NB4 (cell line): ENCODE measurements around the gene TTC32.

Experiments
- MAX ChIP-seq: IDR thresholded peaks from 2 replicates; pipeline ENCODE4 v1.6.1; 2011; ENCODE audit warnings: low read depth, low read length
- POLR2A ChIP-seq: IDR thresholded peaks from 2 replicates; pipeline ENCODE4 v1.6.1; 2011; ENCODE audit warnings: mild to moderate bottlenecking; ENCODE audit not compliant: insufficient read length; ENCODE audit errors: extremely low read depth
- TF ChIP-seq, protein P1 (sequence below): IDR thresholded peaks from one replicate; pipeline ENCODE4 v1.5.1; 2012; ENCODE audit warnings: low read depth, low read length

GRCh38 chr2:19933351-19933981 is 31.7 kb upstream of the TTC32 start:
- TF ChIP-seq, protein P1, sequence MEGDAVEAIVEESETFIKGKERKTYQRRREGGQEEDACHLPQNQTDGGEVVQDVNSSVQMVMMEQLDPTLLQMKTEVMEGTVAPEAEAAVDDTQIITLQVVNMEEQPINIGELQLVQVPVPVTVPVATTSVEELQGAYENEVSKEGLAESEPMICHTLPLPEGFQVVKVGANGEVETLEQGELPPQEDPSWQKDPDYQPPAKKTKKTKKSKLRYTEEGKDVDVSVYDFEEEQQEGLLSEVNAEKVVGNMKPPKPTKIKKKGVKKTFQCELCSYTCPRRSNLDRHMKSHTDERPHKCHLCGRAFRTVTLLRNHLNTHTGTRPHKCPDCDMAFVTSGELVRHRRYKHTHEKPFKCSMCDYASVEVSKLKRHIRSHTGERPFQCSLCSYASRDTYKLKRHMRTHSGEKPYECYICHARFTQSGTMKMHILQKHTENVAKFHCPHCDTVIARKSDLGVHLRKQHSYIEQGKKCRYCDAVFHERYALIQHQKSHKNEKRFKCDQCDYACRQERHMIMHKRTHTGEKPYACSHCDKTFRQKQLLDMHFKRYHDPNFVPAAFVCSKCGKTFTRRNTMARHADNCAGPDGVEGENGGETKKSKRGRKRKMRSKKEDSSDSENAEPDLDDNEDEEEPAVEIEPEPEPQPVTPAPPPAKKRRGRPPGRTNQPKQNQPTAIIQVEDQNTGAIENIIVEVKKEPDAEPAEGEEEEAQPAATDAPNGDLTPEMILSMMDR, result no peak
- TF ChIP-seq MAX (no peak), POLR2A (no peak)
